Measurements from ENCODE around the gene KIF26B. TPM values are rescaled to one million over a fixed set of nuclear protein-coding genes. Genes with fewer than 3 reads are reported as not detected.

Gene KIF26B
- polyA plus RNA-seq, 2 of the 4 experiments (the other 2 are of a cell fraction), result 0.01 to 0.04 TPM

- no peak for TF ChIP-seq REST (IDR thresholded peaks at IDR 0.05)
Measured at GRCh38 chr1:245205396-245205795, 50.6 kb downstream of the KIF26B start (continued).

- no peak overlapping the region for H3K4me3 ChIP-seq
- no peak overlapping the region for H3K4me2 ChIP-seq
- H3K9me3 ChIP-seq, result peaks cover 27% of the 10 kb centered on the region
- no peak overlapping the region for H3K27ac ChIP-seq
- H3K4me1 ChIP-seq, result no peaks in the 10 kb centered on the region
- CTCF ChIA-PET, result no interaction called here
- ATAC-seq (no peak), FAIRE-seq (no peak), DNase-seq (ENCODE audit: low read depth in 1 of 2, low spot score in 1 of 2) (no peak)
- TF ChIP-seq GATA3 (IDR thresholded peaks at IDR 0.05; ENCODE audit: borderline replicate concordance) (no peak), CEBPB (IDR thresholded peaks at IDR 0.05) (no peak), PHF8 (IDR thresholded peaks at IDR 0.05; ENCODE audit: borderline replicate concordance, low read depth) (no peak), HES2 (IDR thresholded peaks at IDR 0.05) (no peak), POLR2AphosphoS2 (conservative IDR thresholded peaks at IDR 0.05; ENCODE audit: low read length) (no peak), CHD2 (IDR thresholded peaks at IDR 0.05; ENCODE audit: low read length, partially characterized antibody) (no peak), TFCP2L1 (CRISPR knock-in tag; IDR thresholded peaks at IDR 0.05) (no peak), HOXB5 (CRISPR knock-in tag; IDR thresholded peaks at IDR 0.05) (no peak), PBX3 (IDR thresholded peaks at IDR 0.05) (no peak), ELK1 (IDR thresholded peaks at IDR 0.05; ENCODE audit: low read depth, low read length) (no peak), CBX8 (IDR thresholded peaks at IDR 0.05) (no peak)
- 10% methylated on average over 1 of the region's 1 CpG for WGBS (ENCODE audit: missing lambda C conversion rate)
- POLR2A ChIA-PET, result no interaction called here
Measured at GRCh38 chr1:245205864-245206263, 51.1 kb downstream of the KIF26B start.

GRCh38 chr1:245207056-245207638 lies 52.4 kb downstream of the KIF26B start:
- ChIA-PET POLR2A (no interaction called here), CTCF (interaction anchor here (1.0 kb wide), 1 partner anchor 29 kb away, joined by 3 read pairs; no protein-coding TSS in a partner anchor)
- Histone ChIP-seq H3K9me3 (peaks cover 27% of the 10 kb centered on the region), H3K4me2 (no peak overlapping the region), H3K4me3 (no peak overlapping the region), H3K4me1 (no peaks in the 10 kb centered on the region), H3K27ac (no peak overlapping the region)
- no peak for ATAC-seq
- DNase-seq (ENCODE audit: low read depth in 1 of 2, low spot score in 1 of 2), result no peak
- 47% methylated on average over 11 of the region's 11 CpGs for WGBS (ENCODE audit: missing lambda C conversion rate)
- FAIRE-seq, result no peak
- no peak for TF ChIP-seq SREBF2 (IDR thresholded peaks at IDR 0.05)
- TF ChIP-seq ELK1 (IDR thresholded peaks at IDR 0.05; ENCODE audit: low read depth, low read length), result no peak
- no peak for TF ChIP-seq ZC3H11A (IDR thresholded peaks at IDR 0.05)
- no peak for TF ChIP-seq FOSL2 (IDR thresholded peaks at IDR 0.05)
- no peak for TF ChIP-seq FOSL2 (CRISPR knock-in tag; IDR thresholded peaks at IDR 0.05)
- no peak for TF ChIP-seq HOXA7 (CRISPR knock-in tag; IDR thresholded peaks at IDR 0.05)
- no peak for TF ChIP-seq REST (IDR thresholded peaks at IDR 0.05)
- no peak for TF ChIP-seq HOXB5 (CRISPR knock-in tag; IDR thresholded peaks at IDR 0.05)
- TF ChIP-seq CTCF (IDR thresholded peaks at IDR 0.05), result no peak
- TF ChIP-seq CHD4 (IDR thresholded peaks at IDR 0.05; ENCODE audit: borderline replicate concordance), result no peak
- TF ChIP-seq RARB (CRISPR knock-in tag; IDR thresholded peaks at IDR 0.05), result no peak
- no peak for TF ChIP-seq SMC3 (IDR thresholded peaks at IDR 0.05)
- no peak for TF ChIP-seq ESRRA (IDR thresholded peaks at IDR 0.05; ENCODE audit: borderline replicate concordance, low read length)

All from A549 (cell line).